GM12891 (cell line): Measurements from ENCODE around the gene GLCCI1.
A peak's percentile ranks its signal among the peaks of the same experiment; 100 is the strongest.

Experiments used
- PAX5 ChIP-seq: IDR thresholded peaks from 2 replicates; pipeline ENCODE4 v1.6.1; 2011; ENCODE audit warnings: low read length, moderate library complexity, mild to moderate bottlenecking; ENCODE audit not compliant: insufficient read depth, severe bottlenecking
- POLR2A ChIP-seq: IDR thresholded peaks from 2 replicates; pipeline ENCODE4 v1.6.1; 2011; ENCODE audit warnings: low read depth, low read length, control low read depth
- POLR2AphosphoS5 ChIP-seq: IDR thresholded peaks from 2 replicates; pipeline ENCODE4 v1.6.1; 2011; ENCODE audit warnings: low read depth, low read length, control low read depth
- POU2F2 ChIP-seq: IDR thresholded peaks from 2 replicates; pipeline ENCODE4 v1.6.1; 2011; ENCODE audit warnings: low read depth, mild to moderate bottlenecking, control low read depth, low read length, moderate library complexity
- SPI1 ChIP-seq: IDR thresholded peaks from 2 replicates; pipeline ENCODE4 v1.6.1; 2011; ENCODE audit warnings: low read depth, low read length, control low read depth
- TAF1 ChIP-seq: IDR thresholded peaks from 2 replicates; pipeline ENCODE4 v1.6.1; 2011; ENCODE audit warnings: low read depth, low read length, control low read depth

DNA sequence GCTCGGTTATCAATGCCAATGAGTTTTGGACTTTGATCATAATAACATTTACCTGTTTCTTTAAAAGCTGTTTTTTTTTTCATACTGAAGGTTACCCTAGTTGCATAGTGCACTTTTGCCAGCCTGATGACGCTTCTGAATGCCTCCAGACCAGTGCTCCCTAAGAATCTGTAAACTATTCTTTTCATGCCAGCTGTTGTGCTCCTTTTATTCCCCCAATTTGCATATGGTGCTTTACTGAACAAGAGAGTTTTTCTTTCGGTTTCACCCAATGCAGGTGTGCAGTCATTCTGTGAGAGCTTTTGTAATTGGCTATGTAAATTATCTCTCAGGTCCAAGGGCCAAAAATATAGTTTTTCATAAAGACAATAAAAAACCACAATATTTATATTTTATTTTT is 48.1 kb upstream of the GLCCI1 start:
- TF ChIP-seq POLR2AphosphoS5 (no peak), POLR2A (no peak), SPI1 (no peak), TAF1 (no peak), PAX5 (no peak), POU2F2 (peak; percentile 99)
